GM23338 (cell line): ENCODE results near the gene LPCAT3. TPM values are rescaled to one million over a fixed set of nuclear protein-coding genes. Genes with fewer than 3 reads are reported as not detected.

Source experiments
- ATAC-seq: fragments of 200-7000 bp; cut with Tn5 transposase; 3 replicates; pipeline ENCODE4 v1.9.1; 2020
- DNase-seq: peaks from one replicate; pipeline ENCODE4 v3.0.0-alpha.2; 2015; ENCODE audit warnings: low spot score
- H2AFZ ChIP-seq: fragments of 200-600 bp; sonication (generic); 2 replicates; pipeline ENCODE4 v1.8.0; 2016; ENCODE audit warnings: antibody characterized with exemption, mild to moderate bottlenecking, moderate library complexity
- H3F3A ChIP-seq: fragments of 200-600 bp; sonication (generic); replicated peaks from 2 replicates; pipeline ENCODE4 v1.8.0; 2017; ENCODE audit warnings: antibody characterized with exemption, mixed run types, low read depth
- H3K27ac ChIP-seq: fragments of 200-600 bp; sonication (generic); 2 replicates; pipeline ENCODE4 v1.6.1; 2016; ENCODE audit warnings: low read depth
- H3K27me3 ChIP-seq: fragments of 200-600 bp; sonication (generic); 2 replicates; pipeline ENCODE4 v1.8.0; 2016; ENCODE audit warnings: mild to moderate bottlenecking, mixed run types, moderate library complexity; ENCODE audit not compliant: insufficient read depth
- H3K36me3 ChIP-seq: fragments of 200-600 bp; sonication (generic); 2 replicates; pipeline ENCODE4 v1.8.0; 2016; ENCODE audit warnings: mild to moderate bottlenecking; ENCODE audit not compliant: insufficient read depth
- H3K4me1 ChIP-seq: fragments of 200-600 bp; sonication (generic); 2 replicates; pipeline ENCODE4 v1.8.0; 2016; ENCODE audit warnings: mild to moderate bottlenecking, moderate library complexity; ENCODE audit not compliant: insufficient read depth
- H3K4me2 ChIP-seq: fragments of 200-600 bp; sonication (generic); 2 replicates; pipeline ENCODE4 v1.7.1; 2017; ENCODE audit warnings: mixed run types
- H3K4me3 ChIP-seq: fragments of 200-600 bp; sonication (generic); 2 replicates; pipeline ENCODE4 v1.6.1; 2016; ENCODE audit warnings: mixed run types
- H3K79me2 ChIP-seq: fragments of 200-600 bp; sonication (generic); replicated peaks from 2 replicates; pipeline ENCODE4 v1.8.0; 2017; ENCODE audit warnings: mild to moderate bottlenecking; ENCODE audit not compliant: insufficient read depth
- H3K9me2 ChIP-seq: fragments of 200-600 bp; sonication (generic); 2 replicates; pipeline ENCODE4 v1.8.0; 2017; ENCODE audit not compliant: insufficient read depth
- H4K20me1 ChIP-seq: fragments of 200-600 bp; sonication (generic); replicated peaks from 2 replicates; pipeline ENCODE4 v1.8.0; 2017; ENCODE audit warnings: mild to moderate bottlenecking; ENCODE audit not compliant: insufficient read depth
- H3K27ac Mint-ChIP-seq: 2 replicates; pipeline ENCODE4 v1.8.0; 2020; ENCODE audit warnings: inconsistent platforms, mild to moderate bottlenecking, moderate library complexity, mixed read lengths
- H3K27me3 Mint-ChIP-seq: 3 replicates; pipeline ENCODE4 v1.8.0; 2022; ENCODE audit warnings: low read depth, mild to moderate bottlenecking, moderate library complexity, mixed read lengths, inconsistent platforms; ENCODE audit not compliant: insufficient read depth, poor library complexity
- H3K36me3 Mint-ChIP-seq: 3 replicates; pipeline ENCODE4 v1.8.0; 2021; ENCODE audit warnings: low read depth, mild to moderate bottlenecking, inconsistent platforms, moderate library complexity, mixed read lengths
- H3K4me1 Mint-ChIP-seq: 3 replicates; pipeline ENCODE4 v1.8.0; 2020; ENCODE audit warnings: mild to moderate bottlenecking, inconsistent platforms, mixed read lengths
- H3K4me3 Mint-ChIP-seq: 3 replicates; pipeline ENCODE4 v1.8.0; 2021; ENCODE audit warnings: moderate library complexity, mild to moderate bottlenecking, inconsistent platforms, mixed read lengths
- H3K9me3 Mint-ChIP-seq: 3 replicates; pipeline ENCODE4 v1.8.0; 2020; ENCODE audit warnings: moderate library complexity, mild to moderate bottlenecking, inconsistent platforms, mixed read lengths
- CREB1 ChIP-seq: fragments of 250-450 bp; sonication (Bioruptor Pico); IDR thresholded peaks from 2 replicates; pipeline ENCODE4 v1.5.0; 2020; ENCODE audit warnings: low read depth, mild to moderate bottlenecking, moderate library complexity
- EZH2 ChIP-seq: fragments of 200-600 bp; sonication (generic); IDR thresholded peaks from one replicate; pipeline ENCODE4 v1.8.0; 2017; ENCODE audit warnings: antibody characterized with exemption, mild to moderate bottlenecking, low read depth; ENCODE audit not compliant: unreplicated experiment
- EZH2phosphoT487 ChIP-seq: fragments of 200-600 bp; sonication (generic); IDR thresholded peaks from one replicate; pipeline ENCODE4 v1.8.1; 2018; ENCODE audit warnings: antibody characterized with exemption; ENCODE audit not compliant: unreplicated experiment
- JUNB ChIP-seq: IDR thresholded peaks from one replicate; pipeline ENCODE4 v1.6.1; 2016; ENCODE audit warnings: antibody characterized with exemption; ENCODE audit not compliant: unreplicated experiment
- NANOG ChIP-seq: IDR thresholded peaks from 2 replicates; pipeline ENCODE4 v1.6.1; 2016; ENCODE audit warnings: antibody characterized with exemption, borderline replicate concordance
- ZNF114 ChIP-seq: fragments of 250-450 bp; sonication (Bioruptor Pico); IDR thresholded peaks from 2 replicates; pipeline ENCODE4 v1.5.0; 2020; ENCODE audit warnings: mild to moderate bottlenecking, moderate library complexity
- polyA plus RNA-seq: library from polyadenylated mRNA; unstranded; fragments of >200 nt; fragmentation: Nextera tagmentation; extraction: Ambion mirVana; gene quantifications from 2 replicates; pipeline ENCODE4 v1.2.1, GENCODE V29; 2016
- total RNA-seq: library from RNA; depleted of rRNA; stranded (reverse); fragments of >200 nt; shearing (Covaris generic); gene quantifications from 2 replicates; pipeline ENCODE4 v1.2.3, GENCODE V29; 2014
- TF ChIP-seq, protein P1 (sequence below): IDR thresholded peaks from one replicate; pipeline ENCODE4 v1.6.1; 2018; ENCODE audit warnings: antibody characterized with exemption; ENCODE audit not compliant: unreplicated experiment
- TF ChIP-seq, protein P2 (sequence below): IDR thresholded peaks from 2 replicates; pipeline ENCODE4 v1.6.1; 2016; ENCODE audit warnings: antibody characterized with exemption

LPCAT3 gene
- total and polyA plus RNA-seq, 2 experiments from 2014 or later, result 21.4 to 51.5 TPM

DNA sequence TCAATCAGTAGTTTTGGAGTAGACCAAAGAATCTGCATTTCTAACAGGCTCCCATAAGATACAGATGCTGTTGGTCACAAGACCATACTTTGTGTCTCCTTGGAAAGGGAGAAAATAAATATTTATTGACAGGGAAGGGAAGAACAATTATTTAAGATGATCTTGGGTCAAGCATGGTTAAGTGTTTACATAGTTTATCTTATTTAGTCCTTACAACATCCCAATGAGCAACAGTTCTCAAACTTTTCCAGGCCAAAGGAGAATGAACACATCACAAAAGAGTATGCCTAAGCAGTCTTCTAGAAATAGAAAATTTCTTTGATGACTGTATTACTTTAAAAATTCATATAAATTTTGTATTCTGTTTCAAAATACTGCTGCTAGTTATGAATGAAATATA, 8.8 kb downstream of the LPCAT3 start (continued):
- TF ChIP-seq, protein P1, sequence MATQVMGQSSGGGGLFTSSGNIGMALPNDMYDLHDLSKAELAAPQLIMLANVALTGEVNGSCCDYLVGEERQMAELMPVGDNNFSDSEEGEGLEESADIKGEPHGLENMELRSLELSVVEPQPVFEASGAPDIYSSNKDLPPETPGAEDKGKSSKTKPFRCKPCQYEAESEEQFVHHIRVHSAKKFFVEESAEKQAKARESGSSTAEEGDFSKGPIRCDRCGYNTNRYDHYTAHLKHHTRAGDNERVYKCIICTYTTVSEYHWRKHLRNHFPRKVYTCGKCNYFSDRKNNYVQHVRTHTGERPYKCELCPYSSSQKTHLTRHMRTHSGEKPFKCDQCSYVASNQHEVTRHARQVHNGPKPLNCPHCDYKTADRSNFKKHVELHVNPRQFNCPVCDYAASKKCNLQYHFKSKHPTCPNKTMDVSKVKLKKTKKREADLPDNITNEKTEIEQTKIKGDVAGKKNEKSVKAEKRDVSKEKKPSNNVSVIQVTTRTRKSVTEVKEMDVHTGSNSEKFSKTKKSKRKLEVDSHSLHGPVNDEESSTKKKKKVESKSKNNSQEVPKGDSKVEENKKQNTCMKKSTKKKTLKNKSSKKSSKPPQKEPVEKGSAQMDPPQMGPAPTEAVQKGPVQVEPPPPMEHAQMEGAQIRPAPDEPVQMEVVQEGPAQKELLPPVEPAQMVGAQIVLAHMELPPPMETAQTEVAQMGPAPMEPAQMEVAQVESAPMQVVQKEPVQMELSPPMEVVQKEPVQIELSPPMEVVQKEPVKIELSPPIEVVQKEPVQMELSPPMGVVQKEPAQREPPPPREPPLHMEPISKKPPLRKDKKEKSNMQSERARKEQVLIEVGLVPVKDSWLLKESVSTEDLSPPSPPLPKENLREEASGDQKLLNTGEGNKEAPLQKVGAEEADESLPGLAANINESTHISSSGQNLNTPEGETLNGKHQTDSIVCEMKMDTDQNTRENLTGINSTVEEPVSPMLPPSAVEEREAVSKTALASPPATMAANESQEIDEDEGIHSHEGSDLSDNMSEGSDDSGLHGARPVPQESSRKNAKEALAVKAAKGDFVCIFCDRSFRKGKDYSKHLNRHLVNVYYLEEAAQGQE, result no peak
- TF ChIP-seq EZH2, result no peak

DNA sequence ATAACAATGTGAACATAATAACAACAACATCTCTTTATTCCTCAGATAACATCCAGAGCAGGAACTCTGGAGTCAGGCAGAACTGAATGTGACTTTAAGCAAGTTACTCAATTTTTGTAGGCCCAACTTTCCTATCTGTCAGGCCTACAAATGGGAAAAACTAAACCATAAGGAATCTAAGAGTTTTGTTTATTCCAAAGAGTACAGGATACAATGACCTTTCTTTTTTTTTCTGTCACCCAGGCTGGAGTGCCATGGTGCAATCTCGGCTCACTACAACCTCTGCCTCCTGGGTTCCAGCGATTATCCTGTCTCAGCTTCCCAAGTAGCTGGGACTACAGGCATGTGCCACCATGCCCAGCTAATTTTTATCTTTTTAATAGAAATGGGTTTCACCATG, 9.4 kb downstream of the LPCAT3 start:
- Mint-ChIP-seq H3K36me3 (peaks cover 3% of the 10 kb centered on the region; the same call in 1 of the 3 replicates), H3K27ac (no peak overlapping the region), H3K27me3 (no peaks in the 10 kb centered on the region), H3K4me1 (peaks cover 5% of the 10 kb centered on the region; the same call in 1 of the 3 replicates), H3K4me3 (no peak overlapping the region), H3K9me3 (no peaks in the 10 kb centered on the region)
- no peak for TF ChIP-seq NANOG
- TF ChIP-seq EZH2phosphoT487, result no peak
- TF ChIP-seq CREB1 (CRISPR knock-in tag), result no peak
- TF ChIP-seq JUNB, result no peak
- TF ChIP-seq, protein P2, sequence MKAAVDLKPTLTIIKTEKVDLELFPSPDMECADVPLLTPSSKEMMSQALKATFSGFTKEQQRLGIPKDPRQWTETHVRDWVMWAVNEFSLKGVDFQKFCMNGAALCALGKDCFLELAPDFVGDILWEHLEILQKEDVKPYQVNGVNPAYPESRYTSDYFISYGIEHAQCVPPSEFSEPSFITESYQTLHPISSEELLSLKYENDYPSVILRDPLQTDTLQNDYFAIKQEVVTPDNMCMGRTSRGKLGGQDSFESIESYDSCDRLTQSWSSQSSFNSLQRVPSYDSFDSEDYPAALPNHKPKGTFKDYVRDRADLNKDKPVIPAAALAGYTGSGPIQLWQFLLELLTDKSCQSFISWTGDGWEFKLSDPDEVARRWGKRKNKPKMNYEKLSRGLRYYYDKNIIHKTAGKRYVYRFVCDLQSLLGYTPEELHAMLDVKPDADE, result no peak
- TF ChIP-seq, protein P1, result no peak
- no peak for TF ChIP-seq ZNF114 (CRISPR knock-in tag)
- ATAC-seq (no peak), DNase-seq (no peak)
- no peak overlapping the region for H3K27ac ChIP-seq
- no peaks in the 10 kb centered on the region for H3K4me1 ChIP-seq
- H3K27me3 ChIP-seq, result no peaks in the 10 kb centered on the region
- H3K4me3 ChIP-seq, result no peak overlapping the region
- no peaks in the 10 kb centered on the region for H3K9me2 ChIP-seq
- peaks cover 25% of the 10 kb centered on the region; the same call in 1 of the 2 replicates for H4K20me1 ChIP-seq
- no peak overlapping the region for H2AFZ ChIP-seq
- H3K79me2 ChIP-seq, result peaks cover 31% of the 10 kb centered on the region; the same call in 1 of the 2 replicates
- no peak overlapping the region for H3K4me2 ChIP-seq
- H3F3A ChIP-seq, result no peaks in the 10 kb centered on the region
- no peaks in the 10 kb centered on the region; the same call in 1 of the 2 replicates for H3K36me3 ChIP-seq
